GM19397 (cell line): ENCODE measurements around the gene RPP25.

Experiments
- ATAC-seq: cut with Tn5 transposase; IDR thresholded peaks from one replicate; pipeline ENCODE4 v1.9.1; 2021; ENCODE audit warnings: mild to moderate bottlenecking, moderate library complexity; ENCODE audit not compliant: unreplicated experiment

RPP25 gene

GRCh38 chr15:74956648-74957475, at the start of gene RPP25:
RPP25 (minus strand) TSS chr15:74956772; CDS start chr15:74956583, 189 bp downstream.
- peak; percentile 82 for ATAC-seq

DNA sequence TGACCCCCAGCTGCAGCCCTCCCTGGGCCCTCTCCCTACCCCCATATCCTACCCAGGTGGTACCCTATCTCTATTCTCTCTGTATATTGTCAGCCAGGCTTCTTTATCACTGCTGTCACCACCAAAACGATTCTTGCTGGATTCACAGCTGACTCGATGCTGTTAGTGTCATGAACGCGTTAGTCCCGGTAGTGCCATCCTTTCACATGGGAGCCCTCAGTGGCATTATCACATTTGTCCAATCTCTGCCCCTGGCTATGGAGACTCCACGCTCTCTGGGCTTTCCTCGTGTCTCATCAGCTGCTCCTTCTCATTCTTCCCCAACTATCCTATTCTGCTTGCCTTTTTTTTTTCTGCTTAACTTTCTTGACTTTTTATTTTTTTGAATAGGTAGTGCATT, 45.8 kb upstream of the RPP25 start:
- ATAC-seq: no peak

DNA sequence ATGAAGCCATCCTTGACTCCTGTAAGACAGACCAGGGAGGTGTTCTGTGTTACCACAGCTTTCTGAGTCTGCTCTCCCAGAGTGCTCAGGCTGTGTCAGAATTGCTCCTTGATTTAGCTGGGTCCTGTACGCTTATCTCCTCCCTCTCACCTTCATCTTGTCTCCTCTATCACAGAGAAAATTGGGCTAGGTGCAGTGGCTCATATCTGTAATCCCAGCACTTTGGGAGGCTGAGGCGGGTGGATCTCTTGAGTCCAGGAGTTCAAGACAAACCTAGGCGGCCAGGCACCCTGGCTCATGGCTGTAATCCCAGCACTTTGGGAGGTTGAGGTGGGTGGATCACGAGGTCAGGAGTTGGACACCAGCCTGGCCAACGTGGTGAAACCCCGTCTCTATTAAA, 44.7 kb upstream of the RPP25 start:
- ATAC-seq: no peak

DNA sequence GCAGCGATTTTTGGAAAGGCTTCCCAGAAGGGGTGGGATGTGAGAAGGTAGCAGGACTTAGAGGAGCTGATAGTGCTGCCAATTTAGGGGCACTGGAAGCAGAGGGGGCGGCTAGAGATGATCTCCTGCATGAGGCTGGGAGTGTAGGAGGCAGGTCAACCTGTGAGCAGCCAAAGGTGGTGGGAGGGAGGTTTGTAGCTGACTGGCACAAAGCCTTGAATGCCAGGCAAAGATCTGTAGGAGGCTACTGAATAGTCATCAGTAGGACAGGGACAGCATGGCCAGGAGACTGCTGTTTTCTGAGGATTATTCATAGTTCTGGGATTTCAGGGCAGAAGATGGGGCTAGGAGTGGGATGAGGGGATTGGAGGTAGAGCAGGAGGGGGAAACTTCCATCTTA, 41.0 kb upstream of the RPP25 start:
- ATAC-seq: no peak

DNA sequence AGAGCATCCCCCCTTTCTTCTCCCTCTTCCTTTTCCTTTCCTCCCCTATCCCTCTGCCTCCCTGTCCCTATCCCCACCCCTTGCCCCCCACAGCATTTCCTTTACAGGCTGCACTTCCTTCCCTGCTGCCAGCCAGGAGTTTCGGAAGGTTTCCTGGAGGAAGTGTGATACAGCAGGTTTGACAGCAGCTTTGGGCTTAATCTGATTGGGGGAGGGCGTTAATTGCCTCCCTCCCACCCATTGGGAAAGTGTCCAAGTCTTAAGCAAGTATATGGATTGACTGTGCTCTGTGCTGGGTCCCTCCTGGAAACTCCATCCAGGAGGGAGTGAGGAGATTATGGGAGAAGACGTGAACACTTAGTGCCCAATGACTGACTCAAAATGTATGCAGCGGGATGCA, 40.6 kb upstream of the RPP25 start:
- no peak for ATAC-seq

GRCh38 chr15:74995779-74996765, 39.5 kb upstream of the RPP25 start:
- no peak for ATAC-seq

- ATAC-seq: peak; percentile 76
Observed at GRCh38 chr15:74995182-74995778, 38.7 kb upstream of the RPP25 start, which contains the start of gene SCAMP5. SCAMP5 (plus strand) TSS chr15:74995563; CDS start chr15:75011840, 16,277 bp downstream.

DNA sequence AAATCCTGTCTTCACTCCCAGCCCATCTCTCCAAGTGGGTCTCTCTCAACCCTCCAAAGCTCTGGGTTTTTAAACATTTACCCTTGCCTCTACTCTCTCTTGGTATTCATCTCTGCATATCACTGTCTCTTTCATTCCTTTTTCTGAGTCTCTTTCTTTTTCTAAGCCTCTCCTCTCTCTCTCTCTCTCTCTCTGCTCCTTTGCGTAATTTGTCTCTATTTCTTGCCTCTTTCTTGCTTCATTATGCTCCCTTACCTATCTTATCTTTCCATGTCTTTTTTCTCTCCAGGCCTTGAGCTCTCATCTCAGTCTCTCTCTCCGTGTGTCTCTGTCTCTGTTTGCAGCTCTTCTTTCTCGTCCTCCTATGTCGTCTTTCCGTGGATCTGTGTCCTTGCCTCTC, 38.1 kb upstream of the RPP25 start:
- ATAC-seq: no peak

- no peak for ATAC-seq
Observed at GRCh38 chr15:74994236-74994635, 37.7 kb upstream of the RPP25 start.

DNA sequence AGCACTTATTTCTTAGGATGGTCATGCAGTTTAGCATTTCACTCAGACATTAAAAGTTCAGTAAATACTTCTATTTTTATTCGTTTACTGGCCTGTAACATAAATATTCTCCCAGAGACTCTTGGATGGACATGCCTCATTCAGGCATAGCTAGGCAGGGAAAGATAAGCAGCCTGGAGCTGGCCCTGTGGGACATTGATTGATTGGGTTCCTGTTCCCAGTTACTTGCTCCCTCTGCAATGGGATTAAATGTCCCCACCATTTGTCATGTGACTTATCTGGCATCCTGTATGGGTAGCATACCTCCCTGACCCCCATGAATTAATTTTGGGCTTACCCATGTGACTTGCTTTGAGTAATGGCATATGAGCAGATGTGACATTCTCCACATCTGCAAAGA, 36.0 kb upstream of the RPP25 start:
- ATAC-seq: no peak

DNA sequence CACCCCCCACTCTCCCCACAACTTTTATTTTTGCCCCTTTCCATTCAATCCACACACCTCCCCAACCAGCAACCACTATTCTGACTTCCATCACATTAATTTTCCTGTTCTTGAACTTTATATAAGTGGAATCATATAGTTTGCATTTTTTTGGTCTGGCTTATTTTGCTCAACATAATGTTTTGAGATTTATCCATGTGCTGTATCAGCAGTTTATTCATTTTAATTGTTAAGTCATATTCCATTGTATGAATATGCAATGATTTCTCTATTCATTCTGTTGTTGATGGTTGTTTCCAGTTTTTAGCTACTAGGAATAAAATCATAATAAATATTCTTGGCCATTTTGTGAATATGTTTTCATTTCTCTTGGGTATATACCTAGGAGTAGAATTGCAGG, 33.0 kb upstream of the RPP25 start:
- ATAC-seq: no peak

GRCh38 chr15:74988007-74988800, 31.6 kb upstream of the RPP25 start:
- ATAC-seq: no peak

DNA sequence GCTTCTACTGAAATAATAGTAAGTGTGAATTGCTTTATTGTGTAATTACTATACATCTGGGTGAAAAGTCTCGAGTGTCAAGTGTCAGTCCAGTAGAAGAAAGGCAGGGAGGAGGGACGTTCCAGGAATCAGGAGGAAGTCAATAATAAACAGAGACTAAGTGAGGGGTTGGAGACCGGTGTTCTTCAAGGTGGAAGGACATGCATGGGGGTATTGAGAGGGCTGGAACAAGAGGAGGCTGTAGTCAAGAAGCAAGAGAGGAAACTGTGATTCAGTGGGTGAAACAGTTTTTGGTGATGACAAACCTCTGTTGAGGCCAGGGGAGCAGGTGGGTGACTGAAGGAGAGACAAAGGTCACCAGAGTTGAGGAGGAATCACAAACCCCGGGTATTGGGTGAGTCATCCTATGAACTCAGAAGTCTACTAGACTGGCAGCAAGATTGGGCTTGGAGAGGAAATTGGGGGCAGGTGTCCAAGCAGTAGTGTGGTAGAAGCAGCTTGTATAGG, 27.2 kb upstream of the RPP25 start:
- ATAC-seq: no peak

DNA sequence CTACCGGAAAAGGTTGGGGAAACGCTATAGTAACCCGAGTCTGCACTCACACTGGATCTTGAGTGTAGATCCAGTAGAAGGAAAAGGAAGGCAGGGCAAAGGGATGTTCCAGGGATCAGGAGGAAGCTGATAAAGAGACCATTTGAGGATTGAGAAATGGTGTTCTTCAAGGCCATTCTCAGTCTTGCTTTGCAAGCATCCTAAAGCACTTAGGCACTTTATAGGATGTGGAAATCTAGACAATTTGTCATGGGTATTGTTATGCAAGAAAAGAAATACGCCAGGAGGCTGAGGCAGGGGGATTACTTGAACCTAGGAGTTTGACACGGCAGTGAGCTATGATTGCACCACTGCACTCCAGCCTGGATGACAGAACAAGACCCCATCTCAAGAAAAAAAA, 25.6 kb upstream of the RPP25 start:
- no peak for ATAC-seq

- no peak for ATAC-seq
Observed at GRCh38 chr15:74978503-74978902, 21.9 kb upstream of the RPP25 start.

- ATAC-seq: no peak
Observed at GRCh38 chr15:74978077-74978476, 21.5 kb upstream of the RPP25 start.

- no peak for ATAC-seq
Observed at GRCh38 chr15:74977599-74977998, 21.0 kb upstream of the RPP25 start.

DNA sequence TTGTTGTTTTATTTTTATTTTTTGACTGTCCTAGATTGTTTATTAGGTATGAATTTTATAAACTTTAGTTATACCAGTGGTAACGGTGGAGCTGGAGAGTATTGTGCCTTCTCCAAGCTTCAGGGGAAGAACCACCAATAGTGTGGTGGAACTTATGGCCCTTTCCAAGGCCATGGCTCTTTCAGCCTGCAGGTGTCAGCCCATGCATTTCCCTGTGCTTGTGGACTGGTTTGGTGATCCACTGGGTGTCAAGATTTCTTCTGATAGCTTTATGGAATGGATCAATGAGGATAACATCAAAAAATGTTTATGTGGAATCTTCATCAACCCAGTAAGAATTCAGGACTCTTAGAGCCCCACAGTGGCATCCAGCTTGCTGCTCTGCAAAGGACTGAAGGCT, 19.6 kb upstream of the RPP25 start:
- no peak for ATAC-seq

GRCh38 chr15:74967670-74968069, 11.1 kb upstream of the RPP25 start:
- ATAC-seq: no peak

- no peak for ATAC-seq
Observed at GRCh38 chr15:74964794-74965193, 8.2 kb upstream of the RPP25 start.
